Dermis lymphatic vessel endothelial cell (primary cell): ENCODE data around the gene SKOR2. TPM values are rescaled to one million over a fixed set of nuclear protein-coding genes. Genes with fewer than 3 reads are reported as not detected.

Source experiments
- total RNA-seq: library from RNA; depleted of rRNA; stranded (reverse); fragments of >200 nt; gene quantifications from 2 replicates; pipeline ENCODE4 v1.2.1, GENCODE V29; 2014

Gene SKOR2, protein sequence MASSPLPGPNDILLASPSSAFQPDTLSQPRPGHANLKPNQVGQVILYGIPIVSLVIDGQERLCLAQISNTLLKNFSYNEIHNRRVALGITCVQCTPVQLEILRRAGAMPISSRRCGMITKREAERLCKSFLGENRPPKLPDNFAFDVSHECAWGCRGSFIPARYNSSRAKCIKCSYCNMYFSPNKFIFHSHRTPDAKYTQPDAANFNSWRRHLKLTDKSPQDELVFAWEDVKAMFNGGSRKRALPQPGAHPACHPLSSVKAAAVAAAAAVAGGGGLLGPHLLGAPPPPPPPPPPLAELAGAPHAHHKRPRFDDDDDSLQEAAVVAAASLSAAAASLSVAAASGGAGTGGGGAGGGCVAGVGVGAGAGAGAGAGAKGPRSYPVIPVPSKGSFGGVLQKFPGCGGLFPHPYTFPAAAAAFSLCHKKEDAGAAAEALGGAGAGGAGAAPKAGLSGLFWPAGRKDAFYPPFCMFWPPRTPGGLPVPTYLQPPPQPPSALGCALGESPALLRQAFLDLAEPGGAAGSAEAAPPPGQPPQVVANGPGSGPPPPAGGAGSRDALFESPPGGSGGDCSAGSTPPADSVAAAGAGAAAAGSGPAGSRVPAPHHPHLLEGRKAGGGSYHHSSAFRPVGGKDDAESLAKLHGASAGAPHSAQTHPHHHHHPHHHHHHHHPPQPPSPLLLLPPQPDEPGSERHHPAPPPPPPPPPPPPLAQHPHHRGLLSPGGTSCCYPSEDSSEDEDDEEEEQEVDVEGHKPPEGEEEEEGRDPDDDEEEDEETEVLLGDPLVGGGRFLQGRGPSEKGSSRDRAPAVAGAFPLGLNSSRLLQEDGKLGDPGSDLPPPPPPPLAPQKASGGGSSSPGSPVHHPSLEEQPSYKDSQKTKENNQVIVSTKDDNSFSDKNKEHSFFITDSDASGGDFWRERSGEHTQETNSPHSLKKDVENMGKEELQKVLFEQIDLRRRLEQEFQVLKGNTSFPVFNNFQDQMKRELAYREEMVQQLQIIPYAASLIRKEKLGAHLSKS
- not detected in 2 replicates for total RNA-seq

DNA sequence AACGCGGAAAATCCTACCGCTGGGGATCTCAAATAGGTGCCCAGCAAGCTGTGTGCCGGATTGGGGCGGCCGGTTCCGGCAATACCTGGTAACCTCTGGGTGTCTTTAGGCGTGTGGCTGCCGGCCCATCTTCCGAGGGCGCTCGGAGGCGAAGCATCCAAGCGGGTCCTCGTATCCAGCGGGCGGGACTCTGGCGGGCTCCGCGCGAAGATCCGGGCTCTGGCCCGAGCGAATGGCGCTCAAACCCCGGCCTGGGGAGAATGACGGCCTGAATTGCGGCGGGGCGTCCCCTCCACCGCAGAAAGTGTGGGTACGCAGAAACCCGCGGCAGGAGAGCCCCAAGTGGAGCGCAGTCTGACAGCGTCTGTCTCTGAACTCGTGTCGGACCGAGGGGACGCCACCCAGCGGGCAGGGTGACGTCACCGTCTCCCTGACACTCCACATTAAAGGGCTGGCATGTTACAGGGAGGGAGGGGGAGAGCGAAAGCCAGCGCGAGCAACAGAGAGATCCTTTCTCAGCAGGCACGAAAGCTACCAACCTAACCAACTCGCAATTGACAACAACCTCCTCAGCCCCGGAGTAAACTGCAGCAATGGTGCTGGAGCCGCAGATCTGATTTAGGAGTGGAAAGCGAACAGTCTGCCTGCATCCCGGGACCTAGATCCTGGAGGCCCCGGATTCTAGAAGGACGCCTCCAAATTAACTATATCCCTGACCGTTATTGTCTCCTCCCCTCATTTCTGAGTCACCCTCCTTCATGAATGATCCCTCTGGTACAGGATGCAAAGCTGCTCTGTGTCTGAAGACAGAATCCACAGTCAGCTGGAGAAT is at the start of gene SKOR2:
Gene SKOR2, minus strand, starts transcription at position 372 of the 832 bp plus-strand sequence. CDS start 2,477 bp downstream, outside the sequence.

DNA sequence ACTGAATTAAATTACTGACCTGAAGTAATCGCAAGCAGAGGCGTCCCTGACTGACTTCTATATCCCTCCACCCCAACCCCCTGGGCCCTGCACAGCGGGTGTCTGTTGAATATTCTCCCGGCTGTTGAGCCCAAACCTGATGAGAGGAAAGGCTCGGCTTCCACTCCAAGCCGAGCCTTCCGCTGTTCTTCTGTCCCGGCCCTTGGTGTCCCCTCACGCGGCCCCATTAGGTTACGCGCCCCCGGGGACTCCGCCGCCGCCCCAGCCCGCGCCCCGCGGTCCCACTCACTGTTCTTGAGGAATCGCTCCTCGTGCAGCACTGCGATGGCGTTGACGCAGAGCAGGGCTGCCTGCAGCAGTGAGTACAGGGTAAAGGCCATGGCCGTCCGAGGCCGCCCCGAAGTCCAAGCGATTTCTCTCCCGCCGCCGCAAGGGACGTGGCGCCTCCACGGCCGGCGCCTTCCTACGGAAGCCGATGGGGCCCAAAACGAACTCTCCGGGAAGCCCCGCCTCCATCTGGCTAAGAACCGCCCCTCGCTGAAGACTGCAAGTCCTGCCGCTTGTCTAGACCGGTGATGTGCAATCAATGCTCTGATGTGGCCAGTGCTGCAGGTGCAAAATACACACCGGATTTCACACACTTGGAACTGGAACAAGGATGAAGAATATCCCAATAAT is 75.4 kb downstream of the SKOR2 start, which contains the start of gene IER3IP1:
Gene IER3IP1, minus strand, starts transcription at position 467 of the 678 bp plus-strand sequence. Its CDS starts 87 bp downstream, at position 380.

Other genes starting within 250 kb of the SKOR2 start
- not detected in 2 replicates for gene ELOA2, start 216.0 kb downstream of the SKOR2 start, total RNA-seq
- gene HDHD2, start 101.2 kb downstream of the SKOR2 start, total RNA-seq = 14.0 and 16.9 TPM in 2 replicates
- gene IER3IP1, start 75.3 kb downstream of the SKOR2 start, total RNA-seq = 36.3 and 74.9 TPM in 2 replicates